HL-60 (cell line): Measurements from ENCODE around the gene ADAMTS14.

Experiments used
- CTCF ChIP-seq: IDR thresholded peaks from one replicate; pipeline ENCODE4 v1.5.1; 2011; ENCODE audit warnings: low read length, control low read depth, inconsistent platforms; ENCODE audit not compliant: insufficient read depth
- GABPA ChIP-seq: IDR thresholded peaks from 2 replicates; pipeline ENCODE4 v1.6.1; 2012; ENCODE audit warnings: low read depth
- POLR2AphosphoS5 ChIP-seq: IDR thresholded peaks from 2 replicates; pipeline ENCODE4 v1.6.1; 2012; ENCODE audit warnings: low read depth
- REST ChIP-seq: IDR thresholded peaks from 2 replicates; pipeline ENCODE4 v1.6.1; 2012; ENCODE audit warnings: low read depth; ENCODE audit not compliant: insufficient replicate concordance

GRCh38 chr10:70733051-70733450 lies 60.7 kb downstream of the ADAMTS14 start:
- no peak for TF ChIP-seq REST
- TF ChIP-seq CTCF = no peak
- no peak for TF ChIP-seq GABPA
- TF ChIP-seq POLR2AphosphoS5 = no peak
